MM.1S (cell line): ENCODE results near the gene MMP21.

Source experiments
- DNase-seq: peaks from one replicate; pipeline ENCODE4 v3.0.0-alpha.2; 2015
- H2AFZ ChIP-seq: fragments of 300-600 bp; sonication (generic); 2 replicates; pipeline ENCODE4 v1.6.0; 2016; ENCODE audit warnings: antibody characterized with exemption, low read length
- H3F3A ChIP-seq: fragments of 300-600 bp; sonication (generic); 2 replicates; pipeline ENCODE4 v1.6.1; 2016; ENCODE audit warnings: mild to moderate bottlenecking, antibody characterized with exemption, low read length, moderate library complexity, mixed read lengths; ENCODE audit not compliant: insufficient read depth
- H3K27ac ChIP-seq: fragments of 300-600 bp; sonication (generic); 2 replicates; pipeline ENCODE4 v1.5.1; 2016; ENCODE audit warnings: mild to moderate bottlenecking, low read length
- H3K27me3 ChIP-seq: fragments of 300-600 bp; sonication (generic); replicated peaks from 2 replicates; pipeline ENCODE4 v1.6.0; 2016; ENCODE audit warnings: low read length; ENCODE audit not compliant: insufficient read depth
- H3K36me3 ChIP-seq: fragments of 300-600 bp; sonication (generic); replicated peaks from 2 replicates; pipeline ENCODE4 v1.6.1; 2016; ENCODE audit warnings: mild to moderate bottlenecking, low read length, mixed read lengths; ENCODE audit not compliant: insufficient read depth
- H3K4me1 ChIP-seq: fragments of 300-600 bp; sonication (generic); 2 replicates; pipeline ENCODE4 v1.6.1; 2016; ENCODE audit warnings: low read length, mixed read lengths
- H3K4me2 ChIP-seq: fragments of 300-600 bp; sonication (generic); 2 replicates; pipeline ENCODE4 v1.6.0; 2016; ENCODE audit warnings: low read depth, low read length
- H3K4me3 ChIP-seq: fragments of 300-600 bp; sonication (generic); 2 replicates; pipeline ENCODE4 v1.5.1; 2016; ENCODE audit warnings: low read length, mixed read lengths
- H3K79me2 ChIP-seq: fragments of 300-600 bp; sonication (generic); 2 replicates; pipeline ENCODE4 v1.6.1; 2016; ENCODE audit warnings: mixed run types, low read length, mixed read lengths
- H3K9ac ChIP-seq: fragments of 300-600 bp; sonication (generic); 2 replicates; pipeline ENCODE4 v1.6.1; 2016; ENCODE audit warnings: low read length, mixed read lengths
- H3K9me2 ChIP-seq: fragments of 300-600 bp; sonication (generic); replicated peaks from 2 replicates; pipeline ENCODE4 v1.6.1; 2016; ENCODE audit warnings: mild to moderate bottlenecking, low read length, mixed read lengths; ENCODE audit not compliant: insufficient read depth
- H3K9me3 ChIP-seq: fragments of 300-600 bp; sonication (generic); replicated peaks from 2 replicates; pipeline ENCODE4 v1.6.1; 2016; ENCODE audit warnings: mild to moderate bottlenecking, low read length, mixed read lengths; ENCODE audit not compliant: insufficient read depth
- H4K20me1 ChIP-seq: fragments of 300-600 bp; sonication (generic); 2 replicates; pipeline ENCODE4 v1.6.1; 2016; ENCODE audit warnings: mild to moderate bottlenecking, low read length, moderate library complexity, mixed read lengths; ENCODE audit not compliant: insufficient read depth
- EZH2 ChIP-seq: fragments of 300-600 bp; sonication (generic); optimal IDR thresholded peaks from 2 replicates; pipeline ENCODE3; 2017; ENCODE audit warnings: low read depth, mild to moderate bottlenecking, antibody characterized with exemption, low read length, mixed read lengths
- EZH2phosphoT487 ChIP-seq: fragments of 300-600 bp; sonication (generic); IDR thresholded peaks from 2 replicates; pipeline ENCODE4 v1.6.1; 2018; ENCODE audit warnings: antibody characterized with exemption, low read length
- TF ChIP-seq, protein P1 (sequence below): fragments of 300-600 bp; sonication (generic); IDR thresholded peaks from 2 replicates; pipeline ENCODE4 v1.5.1; 2016; ENCODE audit warnings: antibody characterized with exemption, low read length, mixed read lengths

Gene MMP21

DNA sequence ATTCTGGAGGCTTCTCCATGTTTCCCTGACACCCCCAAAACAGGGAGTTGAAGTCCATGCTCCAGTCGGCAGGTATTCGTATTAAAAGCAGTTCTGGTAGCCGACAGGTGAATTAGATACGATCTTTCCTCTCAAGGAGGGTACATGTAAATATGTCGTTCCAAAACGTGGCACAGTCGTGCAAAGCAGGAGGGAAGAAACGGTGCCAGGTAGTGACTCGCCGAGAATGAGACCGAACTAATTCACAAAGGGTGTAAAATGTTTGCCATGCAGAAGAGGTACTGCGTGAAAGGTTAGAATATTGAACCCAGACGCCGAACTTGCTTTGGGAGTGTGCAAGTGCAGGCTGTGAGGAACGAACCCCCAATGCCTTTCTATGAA is 55.6 kb downstream of the MMP21 start:
- peak overlapping the region; percentile 83; the same call in 1 of the 2 replicates for H3K4me2 ChIP-seq
- peaks cover 15% of the 10 kb centered on the region for H3K4me1 ChIP-seq
- H3K27ac ChIP-seq, result peak overlapping the region; percentile 75; the same call in 1 of the 2 replicates
- H3K36me3 ChIP-seq, result peaks cover 22% of the 10 kb centered on the region
- H3K79me2 ChIP-seq, result peaks cover 55% of the 10 kb centered on the region
- H2AFZ ChIP-seq, result peak overlapping the region; percentile 64
- H3F3A ChIP-seq, result peaks cover 17% of the 10 kb centered on the region
- H3K9me2 ChIP-seq, result no peaks in the 10 kb centered on the region
- TF ChIP-seq EZH2phosphoT487 (no peak), EZH2 (no peak)
- TF ChIP-seq, protein P1, sequence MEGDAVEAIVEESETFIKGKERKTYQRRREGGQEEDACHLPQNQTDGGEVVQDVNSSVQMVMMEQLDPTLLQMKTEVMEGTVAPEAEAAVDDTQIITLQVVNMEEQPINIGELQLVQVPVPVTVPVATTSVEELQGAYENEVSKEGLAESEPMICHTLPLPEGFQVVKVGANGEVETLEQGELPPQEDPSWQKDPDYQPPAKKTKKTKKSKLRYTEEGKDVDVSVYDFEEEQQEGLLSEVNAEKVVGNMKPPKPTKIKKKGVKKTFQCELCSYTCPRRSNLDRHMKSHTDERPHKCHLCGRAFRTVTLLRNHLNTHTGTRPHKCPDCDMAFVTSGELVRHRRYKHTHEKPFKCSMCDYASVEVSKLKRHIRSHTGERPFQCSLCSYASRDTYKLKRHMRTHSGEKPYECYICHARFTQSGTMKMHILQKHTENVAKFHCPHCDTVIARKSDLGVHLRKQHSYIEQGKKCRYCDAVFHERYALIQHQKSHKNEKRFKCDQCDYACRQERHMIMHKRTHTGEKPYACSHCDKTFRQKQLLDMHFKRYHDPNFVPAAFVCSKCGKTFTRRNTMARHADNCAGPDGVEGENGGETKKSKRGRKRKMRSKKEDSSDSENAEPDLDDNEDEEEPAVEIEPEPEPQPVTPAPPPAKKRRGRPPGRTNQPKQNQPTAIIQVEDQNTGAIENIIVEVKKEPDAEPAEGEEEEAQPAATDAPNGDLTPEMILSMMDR, result no peak
- no peaks in the 10 kb centered on the region for H4K20me1 ChIP-seq
- DNase-seq, result peak; percentile 21
- peak overlapping the region; percentile 97 for H3K4me3 ChIP-seq
- no peaks in the 10 kb centered on the region for H3K9me3 ChIP-seq
- peak overlapping the region; percentile 94 for H3K9ac ChIP-seq
- H3K27me3 ChIP-seq, result no peaks in the 10 kb centered on the region

DNA sequence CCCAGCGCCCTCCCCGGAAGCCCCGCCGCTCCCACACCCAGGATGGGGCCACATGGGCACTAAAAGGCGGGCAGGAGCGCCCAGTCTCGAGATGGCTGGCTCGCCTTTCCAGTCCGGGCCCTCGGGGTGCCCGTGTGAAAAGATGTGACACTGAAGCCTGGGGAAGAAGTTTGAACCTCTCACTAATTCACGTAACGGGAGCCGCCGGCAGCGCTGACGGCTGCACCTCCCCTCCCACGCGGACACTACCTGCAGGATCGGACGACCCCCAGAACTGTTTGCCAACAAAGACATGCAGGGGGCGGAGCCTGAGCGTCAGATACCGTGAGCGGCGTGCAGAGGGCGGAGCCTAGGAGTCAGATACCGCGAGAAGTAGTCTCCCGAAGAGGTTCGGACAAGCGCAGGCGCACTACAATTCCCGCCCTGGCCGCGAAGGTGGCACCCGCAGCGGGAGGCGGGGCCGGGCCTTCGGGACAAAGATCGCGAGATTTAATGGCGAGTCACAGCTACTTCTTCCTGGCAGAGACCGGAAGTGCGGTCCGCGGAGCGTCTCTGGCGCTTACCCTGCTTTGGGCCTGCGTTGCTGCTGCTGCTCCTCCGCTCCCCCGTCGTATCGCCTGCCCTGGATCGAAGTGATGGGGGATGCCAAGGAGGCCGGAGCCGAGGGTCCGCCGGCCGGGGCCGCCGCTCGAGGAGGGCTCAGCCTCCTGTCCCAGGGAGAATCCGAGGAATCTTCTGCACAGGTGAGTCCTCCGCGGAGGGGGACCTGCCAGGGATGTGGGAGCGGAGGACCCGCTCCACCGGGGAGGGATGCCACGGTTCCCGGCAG is 56.2 kb downstream of the MMP21 start, which contains the start of gene EDRF1:
EDRF1 (plus strand) TSS at position 537 of the 829 bp plus-strand sequence; CDS start at position 636, 99 bp downstream.
- TF ChIP-seq EZH2phosphoT487 (no peak), EZH2 (no peak)
- TF ChIP-seq, protein P1, result no peak
- H3K4me1 ChIP-seq, result peaks cover 15% of the 10 kb centered on the region
- H3K27me3 ChIP-seq, result no peaks in the 10 kb centered on the region
- H3K9ac ChIP-seq, result peak within 1 kb of the TSS; percentile 94
- peak within 1 kb of the TSS; percentile 75; the same call in 1 of the 2 replicates for H3K27ac ChIP-seq
- peaks cover 16% of the 10 kb centered on the region for H3K36me3 ChIP-seq
- DNase-seq, result peak; percentile 99
- H3F3A ChIP-seq, result peaks cover 17% of the 10 kb centered on the region
- H3K4me2 ChIP-seq, result peak within 1 kb of the TSS; percentile 83
- no peaks in the 10 kb centered on the region for H4K20me1 ChIP-seq
- no peaks in the 10 kb centered on the region for H3K9me3 ChIP-seq
- peak within 1 kb of the TSS; percentile 90 for H2AFZ ChIP-seq
- H3K4me3 ChIP-seq, result peak within 1 kb of the TSS; percentile 97
- no peaks in the 10 kb centered on the region for H3K9me2 ChIP-seq
- H3K79me2 ChIP-seq, result peaks cover 49% of the 10 kb centered on the region
